Tibial artery (tissue), 4 donors: Measurements from ENCODE around the gene SAMD14.

Experiments used
- DNase-seq, 2 donors: peaks; one replicate each; pipeline ENCODE4 v3.0.0-alpha.2; 2019
- H3K27ac ChIP-seq, 2 donors: fragments of 200-600 bp; sonication (generic) in 1 of 2; 1 replicate in 1 of 2; 2 replicates in 1 of 2; pipeline ENCODE4 v1.5.1; 2018 to 2019; ENCODE audit warnings: mild to moderate bottlenecking in 1 of 2
- H3K27me3 ChIP-seq, 2 donors: fragments of 200-600 bp; sonication (generic) in 1 of 2; one replicate each; pipeline versions ENCODE4 v1.5.1 to v1.6.0; 2016 to 2019
- H3K36me3 ChIP-seq, 3 donors: fragments of 200-600 bp; sonication (generic) in 2 of 3; one replicate each; pipeline ENCODE4 v1.5.1; 2016 to 2019; ENCODE audit warnings: mild to moderate bottlenecking in 2 of 3
- H3K4me1 ChIP-seq, 4 donors: fragments of 200-600 bp; sonication (generic) in 2 of 4; 1 replicate in 3 of 4; 2 replicates in 1 of 4; pipeline ENCODE4 v1.5.1; 2016 to 2019
- H3K4me3 ChIP-seq, 2 donors: fragments of 200-600 bp; sonication (generic) in 1 of 2; 1 replicate in 1 of 2; 2 replicates in 1 of 2; pipeline ENCODE4 v1.5.1; 2018 to 2019; ENCODE audit warnings: mild to moderate bottlenecking in 2 of 2
- H3K9me3 ChIP-seq, 3 donors: fragments of 200-600 bp; sonication (generic) in 1 of 3; one replicate each; pipeline ENCODE4 v1.5.1; 2016 to 2019
- CTCF ChIP-seq, 2 experiments: fragments of 200-600 bp in 1 of 2; fragments of 450-650 bp in 1 of 2; IDR thresholded peaks; one replicate each; pipeline ENCODE4 v1.5.1; 2017 to 2019; ENCODE audit warnings: antibody characterized with exemption in 2 of 2, mild to moderate bottlenecking in 1 of 2, moderate library complexity in 1 of 2
- intact Hi-C: fragments of 100-400 bp; cut with DNase I; formaldehyde crosslinking; loops from one replicate; pipeline ENCODE4 v1.15.0; 2023; ENCODE audit warnings: low total_unique reads

The SAMD14 gene

GRCh38 chr17:50079334-50080095, 50.4 kb downstream of the SAMD14 start:
- peak; percentile 83 to 88 for TF ChIP-seq CTCF (IDR thresholded peaks at IDR 0.05)
- DNase-seq = peak in 1 of 2 donors; percentile 83
- no peak overlapping the region for H3K4me3 ChIP-seq
- H3K9me3 ChIP-seq = no peaks in the 10 kb centered on the region
- H3K27ac ChIP-seq = peak overlapping the region; percentile 61 to 75
- peaks cover 0 to 17% (median 14%) of the 10 kb centered on the region in 4 donors for H3K4me1 ChIP-seq
- H3K36me3 ChIP-seq = peaks cover 82 to 95% (median 85%) of the 10 kb centered on the region in 3 donors
- no peaks in the 10 kb centered on the region for H3K27me3 ChIP-seq
- intact Hi-C loops = no loop called here

- no peak for DNase-seq
- no peak for TF ChIP-seq CTCF (IDR thresholded peaks at IDR 0.05)
- H3K4me3 ChIP-seq = no peak overlapping the region
- H3K27ac ChIP-seq = peak overlapping the region; percentile 61 to 75
- intact Hi-C loops = no loop called here
- no peaks in the 10 kb centered on the region for H3K9me3 ChIP-seq
- H3K36me3 ChIP-seq = peaks cover 93 to 100% (median 95%) of the 10 kb centered on the region in 3 donors
- peaks cover 0 to 17% (median 14%) of the 10 kb centered on the region in 4 donors for H3K4me1 ChIP-seq
- no peaks in the 10 kb centered on the region for H3K27me3 ChIP-seq
Measured at GRCh38 chr17:50078430-50078829, 51.5 kb downstream of the SAMD14 start.

- DNase-seq = no peak
- H3K9me3 ChIP-seq = no peaks in the 10 kb centered on the region
- intact Hi-C loops = no loop called here
Measured at GRCh38 chr17:50076591-50077235, 53.2 kb downstream of the SAMD14 start.

GRCh38 chr17:50076221-50076590, 53.8 kb downstream of the SAMD14 start:
- Histone ChIP-seq H3K27me3 (no peaks in the 10 kb centered on the region), H3K4me3 (no peak overlapping the region), H3K36me3 (peaks cover 97 to 100% (median 97%) of the 10 kb centered on the region in 3 donors), H3K9me3 (no peaks in the 10 kb centered on the region), H3K4me1 (peaks cover 0 to 17% (median 14%) of the 10 kb centered on the region in 4 donors), H3K27ac (peak overlapping the region; percentile 57 to 61)
- no peak for TF ChIP-seq CTCF (IDR thresholded peaks at IDR 0.05)
- intact Hi-C loops = no loop called here
- DNase-seq = no peak

More at GRCh38 chr17:50076591-50077235, 53.2 kb downstream of the SAMD14 start:
- TF ChIP-seq CTCF (IDR thresholded peaks at IDR 0.05) = no peak
- Histone ChIP-seq H3K27me3 (no peaks in the 10 kb centered on the region), H3K4me3 (no peak overlapping the region), H3K27ac (peak overlapping the region; percentile 57 to 61), H3K4me1 (peaks cover 0 to 17% (median 14%) of the 10 kb centered on the region in 4 donors), H3K36me3 (peaks cover 97 to 100% (median 97%) of the 10 kb centered on the region in 3 donors)

- intact Hi-C loops = no loop called here
- no peak for TF ChIP-seq CTCF (IDR thresholded peaks at IDR 0.05)
- peak overlapping the region; percentile 57 to 61 for H3K27ac ChIP-seq
- H3K9me3 ChIP-seq = no peaks in the 10 kb centered on the region
- no peak for DNase-seq
- H3K27me3 ChIP-seq = no peaks in the 10 kb centered on the region
- peaks cover 97 to 100% (median 97%) of the 10 kb centered on the region in 3 donors for H3K36me3 ChIP-seq
- H3K4me1 ChIP-seq = peaks cover 0 to 17% (median 14%) of the 10 kb centered on the region in 4 donors
- H3K4me3 ChIP-seq = no peak overlapping the region
Measured at GRCh38 chr17:50075446-50076032, 54.4 kb downstream of the SAMD14 start.
